ENCODE data around the gene HACE1.
"Not testable (repeated sequence)": the region's sequence is repeated elsewhere in the genome, so short reads cannot be mapped to it uniquely, and the experiment has no call there.

The HACE1 gene, protein sequence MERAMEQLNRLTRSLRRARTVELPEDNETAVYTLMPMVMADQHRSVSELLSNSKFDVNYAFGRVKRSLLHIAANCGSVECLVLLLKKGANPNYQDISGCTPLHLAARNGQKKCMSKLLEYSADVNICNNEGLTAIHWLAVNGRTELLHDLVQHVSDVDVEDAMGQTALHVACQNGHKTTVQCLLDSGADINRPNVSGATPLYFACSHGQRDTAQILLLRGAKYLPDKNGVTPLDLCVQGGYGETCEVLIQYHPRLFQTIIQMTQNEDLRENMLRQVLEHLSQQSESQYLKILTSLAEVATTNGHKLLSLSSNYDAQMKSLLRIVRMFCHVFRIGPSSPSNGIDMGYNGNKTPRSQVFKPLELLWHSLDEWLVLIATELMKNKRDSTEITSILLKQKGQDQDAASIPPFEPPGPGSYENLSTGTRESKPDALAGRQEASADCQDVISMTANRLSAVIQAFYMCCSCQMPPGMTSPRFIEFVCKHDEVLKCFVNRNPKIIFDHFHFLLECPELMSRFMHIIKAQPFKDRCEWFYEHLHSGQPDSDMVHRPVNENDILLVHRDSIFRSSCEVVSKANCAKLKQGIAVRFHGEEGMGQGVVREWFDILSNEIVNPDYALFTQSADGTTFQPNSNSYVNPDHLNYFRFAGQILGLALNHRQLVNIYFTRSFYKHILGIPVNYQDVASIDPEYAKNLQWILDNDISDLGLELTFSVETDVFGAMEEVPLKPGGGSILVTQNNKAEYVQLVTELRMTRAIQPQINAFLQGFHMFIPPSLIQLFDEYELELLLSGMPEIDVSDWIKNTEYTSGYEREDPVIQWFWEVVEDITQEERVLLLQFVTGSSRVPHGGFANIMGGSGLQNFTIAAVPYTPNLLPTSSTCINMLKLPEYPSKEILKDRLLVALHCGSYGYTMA

GRCh38 chr6:104859225-104860146 is at the start of gene HACE1:
HACE1 (minus strand) TSS chr6:104859919; CDS start chr6:104859642, 277 bp downstream.
- DNase-seq = peak; percentile 97

DNA sequence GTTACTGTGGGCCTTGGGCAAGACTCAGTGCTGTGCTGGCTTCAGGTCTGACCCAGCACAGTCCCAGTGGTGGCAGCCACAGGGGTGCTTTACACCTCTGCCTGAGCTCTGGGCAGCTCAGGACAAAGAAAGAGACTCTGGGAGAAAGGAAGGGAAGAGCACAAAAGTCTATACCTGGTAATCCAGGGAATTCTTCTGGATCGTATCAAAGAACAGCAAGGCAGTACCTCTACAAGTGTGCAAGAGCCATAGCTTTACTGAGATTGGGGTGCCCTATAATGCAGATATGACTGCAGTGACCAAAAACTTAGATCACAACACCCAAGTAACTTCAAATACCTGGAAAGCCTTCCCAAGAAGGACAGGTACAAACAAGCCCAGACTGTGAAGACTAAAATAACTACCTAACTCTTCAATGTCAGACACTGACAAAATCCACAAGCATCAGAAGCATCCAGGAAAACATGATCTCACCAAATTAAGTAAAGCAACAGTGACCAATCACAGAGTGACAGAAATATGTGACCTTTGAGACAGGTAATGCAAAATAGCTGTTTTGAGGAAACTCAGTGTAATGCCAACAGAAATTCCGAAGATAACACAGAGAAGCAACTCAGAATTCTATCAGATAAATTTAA is 49.3 kb upstream of the HACE1 start:
- no peak for DNase-seq

GRCh38 chr6:104908031-104908887 is 48.5 kb upstream of the HACE1 start:
- no peak for DNase-seq

DNA sequence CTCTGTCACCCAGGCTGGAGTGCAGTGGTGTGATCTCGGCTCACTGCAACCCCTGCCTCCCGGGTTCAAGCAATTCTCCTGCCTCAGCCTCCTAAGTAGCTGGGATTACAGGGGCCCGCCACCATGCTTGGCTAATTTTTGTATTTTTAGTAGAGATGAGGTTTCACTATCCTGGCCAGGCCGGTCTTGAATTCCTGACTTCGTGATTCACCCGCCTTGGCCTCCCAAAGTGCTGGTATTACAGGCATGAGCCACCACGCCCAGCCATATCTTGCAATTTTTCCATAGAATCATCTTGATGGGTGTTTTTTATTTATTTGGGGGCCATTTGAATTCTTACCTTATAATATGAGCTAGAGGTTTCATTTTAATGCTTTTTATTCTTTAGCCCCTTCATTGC is 39.2 kb upstream of the HACE1 start:
- not testable (repeated sequence) for DNase-seq

DNA sequence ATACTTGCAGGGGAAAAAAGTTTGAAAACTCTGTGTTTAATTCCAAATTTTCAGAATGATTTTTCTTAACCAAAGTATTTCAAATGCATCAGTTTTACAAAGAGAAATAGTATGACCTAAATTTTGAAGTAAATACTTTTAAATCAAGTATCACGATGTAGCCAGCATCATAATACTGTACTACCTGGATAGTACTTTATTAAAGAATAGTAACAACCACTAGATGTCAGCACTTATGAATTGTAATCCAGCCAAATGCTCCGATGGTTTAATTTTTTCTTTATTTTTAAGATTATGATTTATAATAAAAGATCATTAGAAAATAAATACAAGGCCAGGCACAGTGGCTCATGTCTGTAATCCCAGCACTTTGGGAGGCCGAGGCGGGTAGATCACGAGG is 37.2 kb upstream of the HACE1 start:
- no peak for DNase-seq

DNA sequence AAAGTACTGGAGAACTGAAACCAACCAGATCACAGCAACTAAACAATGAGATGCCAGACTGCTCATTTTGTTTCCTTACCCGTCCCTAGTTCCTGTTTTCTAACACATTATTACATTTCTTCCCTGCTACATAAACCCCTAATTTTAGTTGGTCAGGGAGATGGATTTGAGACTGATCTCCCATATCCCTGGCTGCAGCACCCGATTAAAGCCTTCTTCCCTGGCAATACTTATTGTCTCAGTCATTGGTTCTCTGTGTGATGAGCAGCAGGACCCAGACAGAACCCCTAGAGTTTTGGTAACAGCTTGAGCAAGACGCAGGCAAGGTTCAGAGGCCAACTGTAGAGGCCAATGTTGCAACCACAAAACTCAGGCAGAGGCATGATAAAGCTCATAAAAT is 28.3 kb upstream of the HACE1 start:
- DNase-seq = no peak

DNA sequence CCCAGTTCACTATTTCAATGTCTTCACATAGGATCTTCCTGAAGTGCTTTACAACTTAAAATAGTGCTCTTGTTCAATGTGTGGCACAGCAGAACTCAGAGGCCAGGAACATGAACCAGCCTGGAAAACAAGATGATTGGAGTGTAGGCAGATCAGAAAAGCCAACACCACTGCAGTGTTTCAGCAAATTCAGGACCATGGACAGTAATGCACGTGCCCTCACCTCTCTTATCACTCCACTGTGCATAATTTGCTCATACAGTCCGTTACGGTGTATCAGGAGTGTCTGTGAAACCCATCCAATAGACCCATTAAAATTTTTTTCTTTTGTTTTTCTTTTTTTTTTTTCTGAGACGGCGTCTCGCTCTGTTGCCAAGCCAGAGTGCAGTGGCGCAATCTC is 27.6 kb upstream of the HACE1 start:
- DNase-seq = peak; percentile 81

GRCh38 chr6:104885518-104886043 is 25.9 kb upstream of the HACE1 start:
- no peak for DNase-seq

DNA sequence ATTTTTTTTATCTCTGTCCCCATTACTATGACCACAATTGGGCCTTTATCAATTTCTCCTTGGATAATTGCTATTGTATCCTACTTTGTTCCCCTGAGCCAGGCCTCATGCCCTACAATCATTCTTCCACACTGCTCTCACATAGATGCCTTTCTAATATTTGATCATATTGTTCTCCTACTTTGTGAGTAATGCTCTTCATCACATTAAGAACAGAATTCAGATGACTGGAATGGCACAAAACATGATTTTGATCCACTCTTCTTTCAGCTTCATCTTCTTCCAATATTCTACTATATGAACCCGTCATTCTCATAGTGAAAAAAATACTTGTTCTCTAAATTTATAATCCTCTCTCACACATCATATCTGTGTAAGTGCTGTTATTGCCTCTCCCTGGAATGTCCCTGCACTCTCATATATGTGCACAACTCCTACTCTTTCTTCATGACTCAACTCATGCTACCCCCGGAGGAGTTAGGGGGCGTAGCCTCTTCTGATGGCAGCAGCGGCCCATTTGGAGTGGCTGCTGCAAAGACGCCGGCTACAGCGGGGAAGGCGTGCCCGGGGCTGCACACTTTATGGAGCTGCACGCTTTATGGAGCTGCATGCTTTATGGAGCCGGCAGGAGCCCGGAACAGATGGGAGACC is 25.3 kb upstream of the HACE1 start:
- DNase-seq = no peak

DNA sequence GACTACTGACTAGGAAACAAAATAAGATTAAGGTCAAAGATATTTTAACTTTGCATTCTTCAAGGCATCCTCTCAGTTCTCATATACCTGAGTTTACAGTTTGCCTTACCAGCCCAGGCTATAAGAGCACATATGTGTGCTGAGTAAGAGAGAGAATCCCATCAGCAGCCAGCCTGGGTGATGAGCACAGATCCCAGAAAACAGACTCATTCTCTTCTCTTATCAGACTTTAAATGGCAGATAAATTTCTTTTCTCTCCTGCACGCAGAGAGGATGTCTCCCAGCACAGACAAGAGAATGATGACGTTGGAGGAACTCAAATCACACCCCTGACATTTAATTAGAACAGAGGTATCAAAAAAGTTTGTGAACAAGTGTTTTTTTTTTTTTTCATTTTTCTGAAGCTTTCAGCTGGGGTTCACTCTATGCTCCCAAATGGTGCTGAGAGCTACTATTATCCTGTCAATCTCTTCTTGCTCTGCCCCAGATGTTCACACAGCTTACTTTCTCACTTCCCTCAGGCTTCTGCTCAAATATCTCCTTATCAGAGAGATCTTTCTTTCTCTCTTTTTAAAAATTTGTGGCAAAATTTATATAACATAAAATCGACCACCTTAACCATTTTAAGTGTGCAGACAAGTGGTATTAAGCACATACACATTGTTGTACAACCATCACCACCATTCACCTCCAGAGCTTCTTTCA is 22.4 kb upstream of the HACE1 start:
- no peak for DNase-seq

DNA sequence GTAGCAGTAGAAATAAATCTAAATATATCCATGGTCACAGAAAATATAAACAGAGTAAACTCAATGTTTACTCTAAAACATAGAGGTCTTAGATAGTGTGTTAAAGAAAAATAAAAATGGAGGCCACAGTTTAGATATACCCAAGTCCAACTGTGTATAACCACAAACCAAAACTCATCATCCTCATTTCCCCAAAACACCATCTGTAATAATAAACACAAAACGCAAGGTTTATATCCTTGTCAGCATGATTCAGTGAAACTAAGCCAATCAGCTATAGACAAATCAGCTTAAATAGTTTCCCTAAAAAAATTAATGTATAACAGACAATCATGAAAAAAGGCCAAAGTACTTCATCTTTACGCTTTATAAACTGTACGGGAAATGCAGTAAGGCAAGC is 2.7 kb upstream of the HACE1 start:
- DNase-seq = no peak

DNA sequence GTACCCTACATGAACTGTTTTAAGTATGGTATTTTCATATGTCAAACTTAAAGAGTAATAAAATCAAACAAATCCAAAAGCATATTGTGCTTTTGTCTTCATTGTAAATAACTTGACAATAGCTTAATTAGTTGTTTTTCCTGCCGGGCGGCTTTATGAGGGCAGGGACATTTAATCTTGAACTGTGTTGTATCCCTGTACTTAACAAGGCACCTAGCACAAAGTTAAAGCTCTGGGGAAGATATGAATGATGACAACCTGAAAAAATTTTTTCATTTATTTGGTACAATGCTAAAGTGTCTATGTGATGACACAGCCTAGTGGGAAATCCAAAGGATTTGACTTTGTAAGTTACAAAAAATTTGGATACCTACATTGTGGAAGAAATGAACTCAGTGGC is 502 bp upstream of the HACE1 start:
- no peak for DNase-seq

DNA sequence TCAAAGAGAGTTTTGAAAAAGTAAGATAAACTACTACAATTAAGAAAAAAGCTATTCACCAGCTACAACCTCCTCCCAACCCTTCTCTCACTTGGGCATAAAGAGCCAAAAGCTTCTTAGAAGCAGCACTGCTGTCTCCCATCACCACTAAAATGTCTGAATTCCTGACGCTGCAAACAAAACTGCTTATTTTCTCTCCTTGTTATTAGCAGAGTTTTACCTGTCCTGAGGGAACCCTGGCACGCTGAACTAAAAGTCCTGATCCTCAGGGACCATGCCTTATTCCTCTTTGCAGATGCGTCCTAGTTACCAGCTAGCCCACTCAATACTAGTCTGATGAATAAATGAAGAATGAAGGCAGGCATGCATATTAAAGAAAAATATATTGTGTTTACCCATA is 1.1 kb downstream of the HACE1 start:
- peak; percentile 50 for DNase-seq

- no peak for DNase-seq
These were observed 4.2 kb downstream of the HACE1 start for GRCh38 chr6:104855507-104855906.

DNA sequence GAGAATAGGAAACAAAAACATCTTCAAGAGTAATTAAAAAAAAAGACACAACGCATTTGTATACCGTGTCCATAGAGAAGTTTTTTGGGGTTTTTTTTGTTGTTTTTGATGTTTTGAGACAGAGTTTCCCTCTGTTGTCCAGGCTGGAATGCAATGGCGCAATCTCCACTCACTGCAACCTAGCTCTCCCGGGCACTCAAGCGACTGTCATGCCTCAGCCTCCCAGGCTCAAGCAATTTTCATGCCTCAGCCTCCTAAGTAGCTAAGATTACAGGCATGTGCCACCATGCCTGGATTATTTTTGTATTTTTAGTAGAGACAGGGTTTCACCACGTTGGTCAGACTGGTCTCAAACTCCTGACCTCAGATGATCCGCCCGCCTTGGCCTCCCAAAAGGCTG is 12.0 kb downstream of the HACE1 start:
- not testable (repeated sequence) for DNase-seq

DNA sequence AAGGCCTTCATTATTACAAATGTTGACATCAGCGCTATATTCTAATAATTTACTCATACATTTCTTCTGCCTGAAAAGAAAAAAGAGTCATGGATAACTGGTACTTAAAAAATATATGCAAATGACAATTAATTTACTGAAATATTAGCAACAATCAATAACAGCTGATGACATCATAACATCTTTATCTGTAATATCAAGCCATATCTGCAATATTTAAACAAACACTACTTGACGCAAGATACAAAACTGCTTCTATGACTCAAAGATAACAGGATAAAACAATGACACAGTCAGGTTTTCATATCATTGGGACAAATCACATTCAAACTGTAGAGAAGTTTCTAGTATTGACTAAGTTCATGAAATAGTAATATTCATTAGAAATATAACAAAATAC is 16.5 kb downstream of the HACE1 start:
- DNase-seq = no peak

- no peak for DNase-seq
These were observed 22.6 kb downstream of the HACE1 start for GRCh38 chr6:104837158-104837557.

- not testable (repeated sequence) for DNase-seq
These were observed 23.2 kb downstream of the HACE1 start for GRCh38 chr6:104836479-104837020.

DNA sequence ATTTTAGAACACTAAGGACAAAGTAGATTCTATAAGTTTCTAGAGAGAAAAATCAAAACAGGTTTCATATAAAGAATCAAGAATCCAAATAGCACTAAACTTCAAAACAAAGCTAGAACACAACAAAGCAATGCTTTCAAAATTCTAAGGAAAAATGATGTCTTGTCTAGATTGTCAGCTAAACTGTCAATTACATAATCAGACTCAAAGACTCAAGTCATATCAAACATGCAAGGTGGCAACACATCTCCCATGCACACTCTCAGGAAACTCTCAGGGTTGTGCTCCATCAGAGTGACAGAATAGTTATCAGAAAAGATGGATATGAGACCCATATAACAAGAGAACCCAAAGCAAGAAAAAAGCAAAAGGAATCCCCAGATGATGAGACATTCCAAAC is 23.9 kb downstream of the HACE1 start:
- no peak for DNase-seq

All from eye (tissue), 1 donor.